ENCODE results near the gene MFSD12. TPM values are rescaled to one million over a fixed set of nuclear protein-coding genes. Genes with fewer than 3 reads are reported as not detected.

The MFSD12 gene
- total RNA-seq, 1 donor from 2014 or later: 80.9 TPM

- H3K36me3 Mint-ChIP-seq: no peaks in the 10 kb centered on the region
Observed at GRCh38 chr19:3527238-3527910, 30.0 kb downstream of the MFSD12 start.

GRCh38 chr19:3526507-3527237 is 30.7 kb downstream of the MFSD12 start:
- H3K27me3 Mint-ChIP-seq: no peaks in the 10 kb centered on the region
- DNase-seq (ENCODE audit: extremely low spot score, unreplicated experiment): no peak
- no peaks in the 10 kb centered on the region for H3K36me3 Mint-ChIP-seq
- no peak overlapping the region for H3K27ac Mint-ChIP-seq
- TF ChIP-seq, protein P1, sequence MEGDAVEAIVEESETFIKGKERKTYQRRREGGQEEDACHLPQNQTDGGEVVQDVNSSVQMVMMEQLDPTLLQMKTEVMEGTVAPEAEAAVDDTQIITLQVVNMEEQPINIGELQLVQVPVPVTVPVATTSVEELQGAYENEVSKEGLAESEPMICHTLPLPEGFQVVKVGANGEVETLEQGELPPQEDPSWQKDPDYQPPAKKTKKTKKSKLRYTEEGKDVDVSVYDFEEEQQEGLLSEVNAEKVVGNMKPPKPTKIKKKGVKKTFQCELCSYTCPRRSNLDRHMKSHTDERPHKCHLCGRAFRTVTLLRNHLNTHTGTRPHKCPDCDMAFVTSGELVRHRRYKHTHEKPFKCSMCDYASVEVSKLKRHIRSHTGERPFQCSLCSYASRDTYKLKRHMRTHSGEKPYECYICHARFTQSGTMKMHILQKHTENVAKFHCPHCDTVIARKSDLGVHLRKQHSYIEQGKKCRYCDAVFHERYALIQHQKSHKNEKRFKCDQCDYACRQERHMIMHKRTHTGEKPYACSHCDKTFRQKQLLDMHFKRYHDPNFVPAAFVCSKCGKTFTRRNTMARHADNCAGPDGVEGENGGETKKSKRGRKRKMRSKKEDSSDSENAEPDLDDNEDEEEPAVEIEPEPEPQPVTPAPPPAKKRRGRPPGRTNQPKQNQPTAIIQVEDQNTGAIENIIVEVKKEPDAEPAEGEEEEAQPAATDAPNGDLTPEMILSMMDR (conservative IDR thresholded peaks at IDR 0.05): peak; percentile 57
- H3K4me1 Mint-ChIP-seq (ENCODE audit: unreplicated experiment): no peaks in the 10 kb centered on the region
- no peak overlapping the region for H3K4me3 Mint-ChIP-seq
- no peaks in the 10 kb centered on the region for H3K9me3 Mint-ChIP-seq

More at GRCh38 chr19:3527238-3527910, 30.0 kb downstream of the MFSD12 start:
- TF ChIP-seq, protein P1 (conservative IDR thresholded peaks at IDR 0.05): no peak
- Mint-ChIP-seq H3K27ac (no peak overlapping the region), H3K27me3 (no peaks in the 10 kb centered on the region), H3K9me3 (no peaks in the 10 kb centered on the region), H3K4me3 (no peak overlapping the region), H3K4me1 (ENCODE audit: unreplicated experiment) (no peaks in the 10 kb centered on the region)
- DNase-seq (ENCODE audit: extremely low spot score, unreplicated experiment): no peak

- H3K27ac Mint-ChIP-seq: no peak overlapping the region
- no peak overlapping the region for H3K4me3 Mint-ChIP-seq
- no peaks in the 10 kb centered on the region for H3K9me3 Mint-ChIP-seq
- peaks cover 5% of the 10 kb centered on the region for H3K36me3 Mint-ChIP-seq
- TF ChIP-seq, protein P1 (conservative IDR thresholded peaks at IDR 0.05): no peak
- no peaks in the 10 kb centered on the region for H3K27me3 Mint-ChIP-seq
- H3K4me1 Mint-ChIP-seq (ENCODE audit: unreplicated experiment): no peaks in the 10 kb centered on the region
- DNase-seq (ENCODE audit: extremely low spot score, unreplicated experiment): no peak
Observed at GRCh38 chr19:3524904-3525451, 32.4 kb downstream of the MFSD12 start.

GRCh38 chr19:3524078-3524842 is 33.1 kb downstream of the MFSD12 start:
- DNase-seq (ENCODE audit: extremely low spot score, unreplicated experiment): no peak
- peaks cover 5% of the 10 kb centered on the region for H3K36me3 Mint-ChIP-seq
- H3K9me3 Mint-ChIP-seq: no peaks in the 10 kb centered on the region
- no peaks in the 10 kb centered on the region for H3K4me1 Mint-ChIP-seq (ENCODE audit: unreplicated experiment)
- H3K27ac Mint-ChIP-seq: no peak overlapping the region
- H3K27me3 Mint-ChIP-seq: no peaks in the 10 kb centered on the region
- TF ChIP-seq, protein P1 (conservative IDR thresholded peaks at IDR 0.05): no peak
- no peak overlapping the region for H3K4me3 Mint-ChIP-seq

GRCh38 chr19:3523361-3524077 is 33.9 kb downstream of the MFSD12 start:
- no peak for DNase-seq (ENCODE audit: extremely low spot score, unreplicated experiment)
- Mint-ChIP-seq H3K9me3 (no peaks in the 10 kb centered on the region), H3K4me1 (ENCODE audit: unreplicated experiment) (no peaks in the 10 kb centered on the region), H3K27ac (no peak overlapping the region), H3K27me3 (no peaks in the 10 kb centered on the region), H3K4me3 (no peak overlapping the region), H3K36me3 (peaks cover 5% of the 10 kb centered on the region)
- TF ChIP-seq, protein P1 (conservative IDR thresholded peaks at IDR 0.05): no peak

Data from type B pancreatic cell (in vitro differentiated cells).